Measurements from ENCODE around the gene TBC1D19.
"Not testable (repeated sequence)": the region's sequence is repeated elsewhere in the genome, so short reads cannot be mapped to it uniquely, and the experiment has no call there.

Gene TBC1D19

DNA sequence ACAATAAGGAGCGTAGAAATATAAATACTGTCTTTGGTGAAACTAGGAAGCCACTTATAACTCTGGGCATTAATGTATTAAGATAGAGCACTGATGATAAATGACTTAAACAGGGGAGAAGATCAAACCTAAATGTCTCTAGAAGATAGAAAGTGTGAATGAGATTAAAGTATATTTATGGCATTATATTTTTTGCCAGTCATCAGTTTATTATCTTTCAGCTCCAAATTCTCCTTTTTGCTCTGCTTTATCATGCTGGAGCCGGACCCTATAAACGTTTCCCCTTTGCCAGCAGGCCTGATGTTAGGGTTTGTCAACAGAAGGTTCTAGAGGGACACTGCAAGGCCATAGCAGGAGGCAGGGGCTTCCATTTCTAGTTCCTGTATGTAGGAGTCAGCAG lies 76.4 kb downstream of the TBC1D19 start:
- TF ChIP-seq TAF1 (IDR thresholded peaks at IDR 0.05; ENCODE audit: low read depth, low read length) = no peak
- TF ChIP-seq POLR2A (IDR thresholded peaks at IDR 0.05; ENCODE audit: low read depth, low read length) = no peak
- no peak for TF ChIP-seq POU2F2 (IDR thresholded peaks at IDR 0.05; ENCODE audit: low read depth, low read length)
- no peak for TF ChIP-seq POLR2AphosphoS5 (IDR thresholded peaks at IDR 0.05; ENCODE audit: low read depth, low read length)
- TF ChIP-seq PAX5 (IDR thresholded peaks at IDR 0.05; ENCODE audit: insufficient read depth, low read length, severe bottlenecking) = no peak
- TF ChIP-seq SPI1 (IDR thresholded peaks at IDR 0.05; ENCODE audit: low read depth, low read length) = no peak
- DNase-seq (ENCODE audit: insufficient read length, low spot score) (no peak), FAIRE-seq (no peak)

DNA sequence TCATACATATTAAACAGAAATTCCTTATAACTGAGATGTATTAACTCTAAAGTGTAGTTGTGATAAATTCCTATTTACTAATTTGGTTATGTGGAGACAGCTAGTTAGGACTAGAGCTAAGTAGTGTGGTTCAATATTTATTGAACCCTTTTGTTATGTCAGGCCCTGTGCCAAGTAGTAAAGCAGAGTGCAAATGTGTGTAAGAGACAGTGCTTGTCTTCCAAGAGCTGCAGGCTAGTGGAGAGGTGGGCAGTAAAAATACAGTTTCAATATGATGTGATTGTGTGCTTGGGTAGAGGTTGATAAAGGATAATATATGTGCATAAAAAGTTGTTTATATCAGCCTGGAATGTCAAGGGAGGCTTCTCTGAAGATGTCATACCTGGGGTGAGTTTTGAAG lies 80.0 kb downstream of the TBC1D19 start:
- DNase-seq (ENCODE audit: insufficient read length, low spot score) = no peak
- FAIRE-seq = no peak
- TF ChIP-seq POLR2A (IDR thresholded peaks at IDR 0.05; ENCODE audit: low read depth, low read length) (no peak), TAF1 (IDR thresholded peaks at IDR 0.05; ENCODE audit: low read depth, low read length) (no peak), POLR2AphosphoS5 (IDR thresholded peaks at IDR 0.05; ENCODE audit: low read depth, low read length) (no peak), SPI1 (IDR thresholded peaks at IDR 0.05; ENCODE audit: low read depth, low read length) (no peak), POU2F2 (IDR thresholded peaks at IDR 0.05; ENCODE audit: low read depth, low read length) (no peak), PAX5 (IDR thresholded peaks at IDR 0.05; ENCODE audit: insufficient read depth, low read length, severe bottlenecking) (no peak)

DNA sequence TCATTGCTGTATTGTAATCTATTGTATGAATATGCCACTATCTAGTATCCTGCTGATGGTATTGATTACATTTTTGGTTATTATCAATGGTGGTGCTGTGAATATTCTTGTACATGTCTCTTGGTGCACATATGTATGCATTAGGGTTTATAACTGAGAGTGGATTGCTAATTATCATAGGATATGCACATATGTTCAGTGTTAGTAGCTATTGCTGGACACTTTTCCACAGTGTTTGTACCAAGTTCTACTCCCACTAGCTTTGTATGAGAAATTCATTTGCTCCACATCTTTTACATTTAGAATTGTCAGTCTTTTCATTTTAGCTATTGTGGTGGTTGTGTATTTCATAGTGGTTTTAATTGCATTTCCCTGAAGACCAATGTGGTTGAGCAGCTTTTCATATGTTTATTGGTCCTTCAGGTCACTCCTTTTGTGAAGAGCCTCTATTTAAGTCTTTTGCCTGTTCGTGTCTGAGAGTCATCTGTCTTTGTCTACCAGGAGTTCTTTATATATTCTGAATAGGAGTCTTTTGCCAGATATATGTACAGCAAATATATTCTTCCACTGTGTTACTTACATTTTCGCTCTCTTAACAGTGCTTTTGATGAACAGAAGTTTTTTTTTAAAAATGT lies 87.1 kb downstream of the TBC1D19 start:
- no peak for TF ChIP-seq PAX5 (IDR thresholded peaks at IDR 0.05; ENCODE audit: insufficient read depth, low read length, severe bottlenecking)
- no peak for TF ChIP-seq POLR2A (IDR thresholded peaks at IDR 0.05; ENCODE audit: low read depth, low read length)
- FAIRE-seq = peak; percentile 23
- no peak for DNase-seq (ENCODE audit: insufficient read length, low spot score)

DNA sequence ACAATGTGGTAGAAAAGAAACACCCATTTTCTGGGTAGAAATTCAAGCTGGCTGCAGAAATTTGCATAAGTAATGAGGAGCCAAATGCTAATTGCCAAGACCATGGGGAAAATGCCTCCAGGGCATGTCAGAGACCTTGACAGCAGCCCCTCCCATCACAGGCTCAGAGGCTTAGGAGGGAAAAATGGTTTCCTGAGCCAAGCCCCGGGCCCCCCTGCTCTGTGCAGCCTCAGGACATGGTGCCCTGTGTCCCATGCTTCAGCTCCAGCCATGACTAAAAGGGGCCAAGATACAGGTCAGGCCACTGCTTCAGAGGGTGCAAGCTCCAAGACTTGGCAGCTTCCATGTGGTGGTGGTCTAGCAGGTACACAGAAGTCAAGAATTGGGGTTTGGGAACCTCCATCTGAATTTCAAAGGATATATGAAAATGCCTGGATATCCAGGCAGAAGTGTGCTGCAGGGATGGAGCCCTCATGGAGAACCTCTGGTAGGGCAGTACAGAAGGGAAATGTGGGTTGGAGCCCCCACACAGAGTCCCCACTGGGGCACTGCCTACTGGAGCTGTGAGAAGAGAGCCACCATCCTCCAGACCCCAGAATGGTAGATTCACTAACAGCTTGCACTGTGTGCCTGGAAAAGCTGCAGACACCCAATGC lies 95.3 kb downstream of the TBC1D19 start:
- not testable (repeated sequence) for DNase-seq (ENCODE audit: insufficient read length, low spot score); FAIRE-seq

DNA sequence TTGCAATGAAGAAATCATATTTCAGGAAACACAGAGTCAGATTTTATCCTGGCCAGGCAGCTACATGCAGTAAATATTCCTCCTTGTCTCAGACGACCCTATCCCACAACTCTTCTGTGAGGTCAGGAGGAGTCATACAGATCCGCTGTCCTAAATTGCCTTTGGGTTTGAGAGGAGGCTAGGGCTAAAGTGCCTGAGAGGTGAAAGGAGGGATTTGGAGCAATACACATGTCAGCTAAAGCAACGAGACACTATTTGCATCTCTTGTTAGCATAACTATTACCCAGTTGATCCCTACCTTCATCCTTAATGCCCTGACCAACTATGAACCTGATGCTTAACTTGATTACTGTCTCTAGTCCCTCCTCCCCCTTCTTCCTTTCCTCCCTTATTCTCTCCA lies 98.6 kb downstream of the TBC1D19 start:
- TF ChIP-seq POLR2A (IDR thresholded peaks at IDR 0.05; ENCODE audit: low read depth, low read length) (no peak), PAX5 (IDR thresholded peaks at IDR 0.05; ENCODE audit: insufficient read depth, low read length, severe bottlenecking) (no peak), TAF1 (IDR thresholded peaks at IDR 0.05; ENCODE audit: low read depth, low read length) (no peak), SPI1 (IDR thresholded peaks at IDR 0.05; ENCODE audit: low read depth, low read length) (no peak), POU2F2 (IDR thresholded peaks at IDR 0.05; ENCODE audit: low read depth, low read length) (no peak), POLR2AphosphoS5 (IDR thresholded peaks at IDR 0.05; ENCODE audit: low read depth, low read length) (no peak)
- no peak for FAIRE-seq
- no peak for DNase-seq (ENCODE audit: insufficient read length, low spot score)

DNA sequence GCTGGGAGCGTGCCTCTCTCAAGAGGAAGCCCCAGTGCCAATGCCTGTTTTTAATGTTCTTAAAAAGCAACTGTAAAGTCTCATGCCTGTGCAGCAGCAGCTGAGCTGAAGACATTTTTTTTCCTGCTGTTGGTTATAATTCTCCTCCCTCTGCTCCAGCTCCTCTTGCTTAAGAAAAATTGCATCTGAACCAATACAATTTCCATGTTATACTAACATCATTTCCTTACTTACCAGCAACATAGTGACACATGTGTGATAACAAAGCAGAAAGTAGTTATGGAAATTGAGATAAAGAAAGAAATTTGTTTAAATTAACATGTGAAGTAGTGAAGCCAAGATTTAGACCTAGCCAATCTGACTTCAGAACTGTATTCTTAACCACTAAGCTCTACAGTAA lies 101.4 kb downstream of the TBC1D19 start:
- DNase-seq (ENCODE audit: insufficient read length, low spot score) = no peak
- no peak for FAIRE-seq
- TF ChIP-seq SPI1 (IDR thresholded peaks at IDR 0.05; ENCODE audit: low read depth, low read length) (no peak), TAF1 (IDR thresholded peaks at IDR 0.05; ENCODE audit: low read depth, low read length) (no peak), POLR2AphosphoS5 (IDR thresholded peaks at IDR 0.05; ENCODE audit: low read depth, low read length) (no peak), PAX5 (IDR thresholded peaks at IDR 0.05; ENCODE audit: insufficient read depth, low read length, severe bottlenecking) (no peak), POU2F2 (IDR thresholded peaks at IDR 0.05; ENCODE audit: low read depth, low read length) (no peak), POLR2A (IDR thresholded peaks at IDR 0.05; ENCODE audit: low read depth, low read length) (no peak)

DNA sequence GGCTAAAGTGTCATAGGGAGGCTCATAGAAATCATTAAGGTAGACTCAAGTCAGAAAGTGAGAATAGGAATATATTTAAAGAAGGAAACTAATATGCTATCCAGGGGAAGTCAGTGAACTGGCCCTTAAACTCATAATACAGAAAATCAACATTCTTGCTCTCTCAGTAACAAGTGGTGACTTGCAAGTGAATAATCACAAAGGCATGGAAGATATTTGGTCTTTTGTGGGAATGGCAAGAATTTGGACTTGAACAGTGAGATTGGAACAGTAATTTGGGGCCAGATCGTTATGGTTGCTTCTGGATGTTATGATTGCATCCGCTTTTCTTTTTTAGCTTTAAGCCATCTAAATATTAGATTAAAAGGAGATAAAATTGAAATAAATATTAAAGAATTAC lies 103.8 kb downstream of the TBC1D19 start:
- FAIRE-seq (no peak), DNase-seq (ENCODE audit: insufficient read length, low spot score) (no peak)
- TF ChIP-seq SPI1 (IDR thresholded peaks at IDR 0.05; ENCODE audit: low read depth, low read length) (no peak), POLR2A (IDR thresholded peaks at IDR 0.05; ENCODE audit: low read depth, low read length) (no peak), TAF1 (IDR thresholded peaks at IDR 0.05; ENCODE audit: low read depth, low read length) (no peak), POU2F2 (IDR thresholded peaks at IDR 0.05; ENCODE audit: low read depth, low read length) (no peak), POLR2AphosphoS5 (IDR thresholded peaks at IDR 0.05; ENCODE audit: low read depth, low read length) (no peak)

DNA sequence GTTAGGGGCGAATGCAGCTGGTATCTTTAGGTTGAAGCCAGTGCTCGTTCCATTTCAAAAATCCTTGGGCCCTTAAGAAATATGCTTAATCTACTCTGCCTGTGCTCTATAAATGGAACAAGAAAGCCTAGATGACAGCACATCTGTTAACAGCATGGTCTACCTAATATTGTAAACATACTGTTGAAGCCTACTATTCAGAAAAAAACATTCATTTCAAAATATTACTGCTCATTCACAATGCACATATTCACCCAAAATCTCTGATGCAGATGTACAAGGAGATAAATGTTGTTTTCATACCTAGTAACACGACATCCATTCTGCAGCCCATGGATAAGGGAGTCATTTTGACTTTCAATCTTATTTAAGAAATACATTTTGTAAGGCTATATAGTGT lies 106.6 kb downstream of the TBC1D19 start:
- TF ChIP-seq POLR2A (IDR thresholded peaks at IDR 0.05; ENCODE audit: low read depth, low read length) (no peak), PAX5 (IDR thresholded peaks at IDR 0.05; ENCODE audit: insufficient read depth, low read length, severe bottlenecking) (no peak), POU2F2 (IDR thresholded peaks at IDR 0.05; ENCODE audit: low read depth, low read length) (no peak), TAF1 (IDR thresholded peaks at IDR 0.05; ENCODE audit: low read depth, low read length) (no peak), SPI1 (IDR thresholded peaks at IDR 0.05; ENCODE audit: low read depth, low read length) (no peak), POLR2AphosphoS5 (IDR thresholded peaks at IDR 0.05; ENCODE audit: low read depth, low read length) (no peak)
- DNase-seq (ENCODE audit: insufficient read length, low spot score) = no peak
- FAIRE-seq = no peak

DNA sequence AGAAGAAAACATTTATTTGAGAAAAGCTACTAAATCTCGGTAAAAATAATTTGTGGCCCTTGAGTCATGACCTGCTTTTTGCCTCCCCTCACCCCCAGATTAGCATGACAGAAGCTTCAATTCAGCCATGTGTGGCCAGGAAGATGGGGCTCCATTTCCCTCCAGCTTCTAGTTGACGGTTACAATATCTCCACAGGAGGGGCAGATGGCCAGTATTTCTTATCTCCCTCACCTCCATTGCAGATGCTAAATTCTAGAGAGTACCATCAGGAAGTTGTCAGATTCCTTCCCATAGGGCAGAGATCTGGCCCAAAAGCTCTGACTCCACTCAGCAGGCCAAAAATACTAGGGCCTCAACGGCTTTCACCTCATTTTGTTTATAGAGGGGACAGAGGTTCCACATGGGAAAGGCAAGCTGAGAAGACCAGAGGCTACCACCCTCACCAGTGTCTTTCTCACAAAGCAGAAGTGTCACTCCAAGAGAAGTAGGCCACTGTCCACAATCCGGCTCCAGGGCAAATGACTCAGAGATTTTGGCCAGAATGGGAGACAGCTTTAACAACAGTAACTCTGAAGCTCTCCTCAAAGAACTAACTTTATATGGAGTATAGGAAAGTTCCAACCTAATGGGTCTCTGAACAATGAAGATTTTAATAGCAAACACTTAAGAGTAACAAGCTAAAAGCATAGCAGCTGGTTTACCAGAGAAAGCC lies 108.3 kb downstream of the TBC1D19 start:
- FAIRE-seq (no peak), DNase-seq (ENCODE audit: insufficient read length, low spot score) (no peak)
- TF ChIP-seq POLR2A (IDR thresholded peaks at IDR 0.05; ENCODE audit: low read depth, low read length) (no peak), PAX5 (IDR thresholded peaks at IDR 0.05; ENCODE audit: insufficient read depth, low read length, severe bottlenecking) (no peak), TAF1 (IDR thresholded peaks at IDR 0.05; ENCODE audit: low read depth, low read length) (no peak)

DNA sequence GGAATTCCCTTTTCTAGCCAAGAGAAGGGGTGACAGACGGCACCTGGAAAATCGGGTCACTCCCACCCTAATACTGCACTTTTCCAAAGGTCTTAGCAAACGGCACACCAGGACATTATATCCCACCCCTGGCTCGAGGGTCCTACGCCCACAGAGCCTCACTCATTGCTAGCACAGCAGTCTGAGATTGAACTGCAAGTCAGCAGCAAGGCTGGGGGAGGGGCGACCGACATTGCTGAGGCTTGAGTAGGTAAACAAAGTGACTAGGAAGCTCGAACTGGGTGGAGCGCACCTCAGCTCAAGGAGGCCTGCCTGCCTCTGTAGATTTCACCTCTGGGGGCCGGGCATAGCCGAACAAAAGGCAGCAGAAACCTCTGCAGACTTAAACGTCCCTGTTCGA lies 110.2 kb downstream of the TBC1D19 start:
- not testable (repeated sequence) for DNase-seq (ENCODE audit: insufficient read length, low spot score); FAIRE-seq
